Measurements from ENCODE around the gene AIPL1.
"Not testable (repeated sequence)": the region's sequence is repeated elsewhere in the genome, so short reads cannot be mapped to it uniquely, and the experiment has no call there.

The AIPL1 gene

GRCh38 chr17:6435051-6435450 is at the start of gene AIPL1:
TSS of gene AIPL1 (minus strand) at chr17:6435121. CDS start at chr17:6435104, 17 bp downstream.
- no peak within 1 kb of the TSS for H3K27ac ChIP-seq
- no peaks in the 10 kb centered on the region for H4K20me1 ChIP-seq
- TF ChIP-seq Cebpa-rat (IDR thresholded peaks at IDR 0.05) = no peak
- H3K4me3 ChIP-seq = no peak within 1 kb of the TSS
- no peaks in the 10 kb centered on the region for H3K4me1 ChIP-seq
- peaks cover 14% of the 10 kb centered on the region for H3K9me3 ChIP-seq
- H3K36me3 ChIP-seq = no peaks in the 10 kb centered on the region
- H3K4me2 ChIP-seq = no peak within 1 kb of the TSS
- no peaks in the 10 kb centered on the region for H3K27me3 ChIP-seq
- H3K9ac ChIP-seq = no peak within 1 kb of the TSS

- Histone ChIP-seq H3K4me1 (peaks cover 16% of the 10 kb centered on the region), H3K36me3 (no peaks in the 10 kb centered on the region), H3K27ac (no peak overlapping the region), H3K4me2 (no peak overlapping the region), H3K9me3 (no peaks in the 10 kb centered on the region), H4K20me1 (no peaks in the 10 kb centered on the region), H3K27me3 (no peaks in the 10 kb centered on the region), H3K4me3 (no peak overlapping the region), H3K9ac (no peak overlapping the region)
- no peak for TF ChIP-seq Cebpa-rat (IDR thresholded peaks at IDR 0.05)
Measured at GRCh38 chr17:6483507-6483906, 48.6 kb upstream of the AIPL1 start.

DNA sequence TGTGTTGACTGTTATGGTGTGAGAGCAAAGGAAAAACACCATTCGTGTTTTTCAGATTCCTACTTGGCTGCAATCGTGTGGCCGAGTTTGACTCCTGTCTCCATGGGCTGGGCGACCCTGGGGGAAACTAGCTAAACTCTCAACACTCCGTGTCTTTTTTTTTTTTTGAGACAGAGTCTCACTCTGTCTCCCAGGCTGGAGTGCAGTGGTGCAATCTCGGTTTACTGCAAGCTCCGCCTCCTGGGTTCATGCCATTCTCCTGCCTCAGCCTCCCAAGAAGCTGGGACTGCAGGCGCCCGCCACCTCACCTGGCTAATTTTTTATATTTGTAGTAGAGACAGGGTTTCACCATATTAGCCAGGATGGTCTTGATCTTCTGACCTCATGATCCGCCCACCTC is 47.9 kb upstream of the AIPL1 start:
- H3K9ac ChIP-seq, H3K27ac ChIP-seq, H3K4me3 ChIP-seq, H3K4me1 ChIP-seq, H3K9me3 ChIP-seq, H4K20me1 ChIP-seq, H3K36me3 ChIP-seq, H3K4me2 ChIP-seq, H3K27me3 ChIP-seq: not testable (repeated sequence)

- no peaks in the 10 kb centered on the region for H3K9me3 ChIP-seq
- no peak for TF ChIP-seq Cebpa-rat (IDR thresholded peaks at IDR 0.05)
- no peaks in the 10 kb centered on the region for H4K20me1 ChIP-seq
- H3K4me2 ChIP-seq = no peak overlapping the region
- peaks cover 5% of the 10 kb centered on the region for H3K4me1 ChIP-seq
- H3K36me3 ChIP-seq = no peaks in the 10 kb centered on the region
- H3K27me3 ChIP-seq = no peaks in the 10 kb centered on the region
- no peak overlapping the region for H3K27ac ChIP-seq
- H3K4me3 ChIP-seq = no peak overlapping the region
- H3K9ac ChIP-seq = no peak overlapping the region
Measured at GRCh38 chr17:6482105-6482455, 47.2 kb upstream of the AIPL1 start.

DNA sequence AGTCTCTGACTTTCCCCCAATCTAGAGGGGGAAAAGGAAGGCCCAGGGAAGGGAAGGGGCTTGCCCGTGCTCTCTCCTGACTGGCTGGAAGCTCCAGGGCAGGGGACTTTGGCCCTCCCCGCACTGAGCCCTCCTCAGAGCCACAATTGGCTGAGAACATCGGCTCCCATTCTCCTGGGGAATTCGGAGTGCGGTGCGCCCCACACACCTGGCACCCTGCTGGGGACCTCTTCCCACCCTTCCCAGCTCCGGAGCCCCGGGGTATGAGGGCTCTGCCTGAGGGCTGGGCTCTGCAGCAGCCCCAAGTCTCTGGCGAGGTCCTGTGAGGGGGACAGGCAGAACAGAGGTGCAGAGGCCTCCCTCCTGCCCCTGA is 45.4 kb upstream of the AIPL1 start:
- H3K27ac ChIP-seq = no peak overlapping the region
- no peak overlapping the region for H3K4me3 ChIP-seq
- H4K20me1 ChIP-seq = no peaks in the 10 kb centered on the region
- no peaks in the 10 kb centered on the region for H3K27me3 ChIP-seq
- H3K4me2 ChIP-seq = no peak overlapping the region
- no peaks in the 10 kb centered on the region for H3K36me3 ChIP-seq
- no peak overlapping the region for H3K9ac ChIP-seq
- H3K9me3 ChIP-seq = no peaks in the 10 kb centered on the region
- TF ChIP-seq Cebpa-rat (IDR thresholded peaks at IDR 0.05) = no peak
- H3K4me1 ChIP-seq = peaks cover 6% of the 10 kb centered on the region

- no peak overlapping the region for H3K4me2 ChIP-seq
- no peak overlapping the region for H3K4me3 ChIP-seq
- peaks cover 6% of the 10 kb centered on the region for H3K4me1 ChIP-seq
- no peaks in the 10 kb centered on the region for H3K9me3 ChIP-seq
- no peak overlapping the region for H3K9ac ChIP-seq
- no peak for TF ChIP-seq Cebpa-rat (IDR thresholded peaks at IDR 0.05)
- H3K27me3 ChIP-seq = no peaks in the 10 kb centered on the region
- no peaks in the 10 kb centered on the region for H4K20me1 ChIP-seq
- no peaks in the 10 kb centered on the region for H3K36me3 ChIP-seq
- no peak overlapping the region for H3K27ac ChIP-seq
Measured at GRCh38 chr17:6479622-6480302, 44.8 kb upstream of the AIPL1 start.

- Histone ChIP-seq H3K27me3 (no peaks in the 10 kb centered on the region), H3K27ac (no peak overlapping the region), H3K4me3 (no peak overlapping the region)
Measured at GRCh38 chr17:6478486-6478885, 43.6 kb upstream of the AIPL1 start.

GRCh38 chr17:6477831-6478383 is 43.0 kb upstream of the AIPL1 start:
- Histone ChIP-seq H3K27me3 (no peaks in the 10 kb centered on the region), H3K27ac (no peak overlapping the region), H3K9me3 (no peaks in the 10 kb centered on the region), H4K20me1 (no peaks in the 10 kb centered on the region), H3K4me3 (no peak overlapping the region), H3K36me3 (no peaks in the 10 kb centered on the region), H3K4me1 (peaks cover 11% of the 10 kb centered on the region), H3K4me2 (no peak overlapping the region), H3K9ac (no peak overlapping the region)
- TF ChIP-seq Cebpa-rat (IDR thresholded peaks at IDR 0.05) = no peak

More at GRCh38 chr17:6478486-6478885, 43.6 kb upstream of the AIPL1 start:
- Histone ChIP-seq H3K9ac (no peak overlapping the region), H3K9me3 (no peaks in the 10 kb centered on the region), H3K36me3 (no peaks in the 10 kb centered on the region), H3K4me1 (peaks cover 6% of the 10 kb centered on the region), H3K4me2 (no peak overlapping the region), H4K20me1 (no peaks in the 10 kb centered on the region)
- no peak for TF ChIP-seq Cebpa-rat (IDR thresholded peaks at IDR 0.05)

DNA sequence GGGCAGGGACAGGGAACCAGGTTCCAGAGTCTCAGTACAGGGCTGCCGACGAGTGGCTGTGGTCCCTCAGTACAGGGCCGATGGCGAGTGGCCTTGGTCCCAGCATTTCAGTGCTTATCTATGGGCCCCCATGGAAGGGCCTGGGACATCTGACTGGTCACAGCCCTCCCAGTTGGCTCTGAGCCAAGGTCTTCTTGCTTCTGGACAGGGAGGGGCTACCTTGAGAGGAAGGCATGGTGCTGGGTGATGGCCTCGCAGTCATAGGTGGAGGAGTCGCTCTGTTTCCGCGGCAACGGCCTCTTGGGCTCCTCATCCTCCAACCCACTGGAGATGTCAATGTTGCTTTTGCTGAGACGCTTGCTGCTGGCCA is 41.9 kb upstream of the AIPL1 start:
- no peaks in the 10 kb centered on the region for H3K27me3 ChIP-seq
- no peaks in the 10 kb centered on the region for H4K20me1 ChIP-seq
- no peak overlapping the region for H3K27ac ChIP-seq
- no peak for TF ChIP-seq Cebpa-rat (IDR thresholded peaks at IDR 0.05)
- no peaks in the 10 kb centered on the region for H3K9me3 ChIP-seq
- H3K4me3 ChIP-seq = no peak overlapping the region
- H3K4me2 ChIP-seq = 0 out of 2 replicates have a peak overlapping the region, but pooled peaks have one; percentile 14
- H3K36me3 ChIP-seq = no peaks in the 10 kb centered on the region
- peaks cover 22% of the 10 kb centered on the region for H3K4me1 ChIP-seq
- no peak overlapping the region for H3K9ac ChIP-seq

- Histone ChIP-seq H3K9me3 (no peaks in the 10 kb centered on the region), H3K4me1 (peaks cover 27% of the 10 kb centered on the region), H3K27me3 (no peaks in the 10 kb centered on the region), H3K27ac (no peak overlapping the region), H3K9ac (no peak overlapping the region), H3K4me2 (no peak overlapping the region), H4K20me1 (no peaks in the 10 kb centered on the region), H3K4me3 (no peak overlapping the region), H3K36me3 (no peaks in the 10 kb centered on the region)
- TF ChIP-seq Cebpa-rat (IDR thresholded peaks at IDR 0.05) = no peak
Measured at GRCh38 chr17:6476076-6476809, 41.3 kb upstream of the AIPL1 start.
